HK-2 (cell line): ENCODE measurements around the gene PDGFD.
"Not testable (repeated sequence)": the region's sequence is repeated elsewhere in the genome, so short reads cannot be mapped to it uniquely, and the experiment has no call there.

Experiments
- DNase-seq: peaks from one replicate; pipeline ENCODE4 v3.0.0-alpha.2; 2018; ENCODE audit not compliant: unreplicated experiment

Gene PDGFD

DNA sequence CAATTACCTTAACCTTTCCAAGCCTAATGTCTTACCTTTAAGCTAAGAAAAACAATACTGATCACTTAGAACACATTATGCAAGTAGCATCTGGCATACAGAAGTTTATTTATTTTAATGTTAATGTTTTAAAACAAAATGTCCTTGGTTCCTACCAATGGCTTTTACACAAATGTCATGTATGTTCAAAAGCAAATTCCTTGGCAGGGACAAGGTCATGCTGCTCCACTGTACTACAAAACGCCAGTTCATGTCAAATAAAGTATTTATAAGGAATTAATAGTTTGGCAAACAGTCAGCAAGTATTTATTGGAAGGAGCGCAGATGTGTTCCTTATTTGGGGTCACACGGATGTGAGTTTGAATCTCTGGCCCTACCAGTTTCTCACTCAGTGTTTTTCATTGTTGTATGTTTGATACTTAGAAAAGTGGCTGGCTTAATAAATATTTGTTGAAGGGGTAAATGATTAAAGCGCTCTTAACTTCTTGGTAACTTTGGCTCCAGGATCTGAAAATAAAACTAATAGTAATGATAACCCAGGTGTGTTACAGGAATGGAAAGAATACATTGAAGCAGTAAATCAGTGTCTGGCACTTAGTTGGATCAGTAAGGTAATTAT, 108.9 kb downstream of the PDGFD start:
- no peak for DNase-seq

- no peak for DNase-seq
Measured at GRCh38 chr11:104053743-104054478, 110.0 kb downstream of the PDGFD start.

DNA sequence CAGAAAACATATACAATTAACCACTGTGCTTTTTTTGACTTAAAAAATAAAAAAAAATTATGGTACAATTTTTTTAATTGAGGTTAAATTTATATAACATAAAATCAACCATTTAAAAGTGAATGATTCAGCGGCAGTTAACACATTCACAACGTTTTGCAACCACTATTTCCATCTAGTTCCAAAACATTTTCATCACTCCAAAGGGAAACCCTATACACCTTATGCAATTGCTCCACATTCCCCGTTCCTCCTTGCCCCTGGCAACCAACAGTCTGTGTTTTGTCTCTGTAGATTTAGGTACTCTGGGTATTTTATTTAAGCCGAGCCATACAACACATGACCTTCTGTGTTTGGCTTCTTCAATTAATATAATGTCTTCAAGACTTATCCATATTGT, 112.2 kb downstream of the PDGFD start:
- DNase-seq = no peak

DNA sequence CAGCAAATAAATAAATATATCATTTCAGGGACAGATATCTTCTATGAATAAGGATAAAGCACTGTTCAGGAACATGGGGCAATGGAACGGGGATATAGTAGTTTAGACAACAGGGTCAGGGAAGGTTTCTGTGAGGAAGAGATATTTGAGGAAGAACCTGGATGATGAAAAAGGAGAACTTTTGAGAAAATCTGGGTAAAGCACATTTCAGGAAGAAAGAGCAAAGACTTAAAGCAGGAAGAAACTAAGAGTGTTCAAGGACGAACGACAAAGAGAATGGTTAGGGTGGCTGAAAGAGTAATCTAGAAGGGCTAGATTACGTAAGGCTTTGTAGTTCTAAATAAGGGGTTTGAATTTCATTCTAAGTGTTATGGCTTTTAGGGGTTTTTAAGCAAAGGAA, 114.8 kb downstream of the PDGFD start:
- DNase-seq = no peak

- not testable (repeated sequence) for DNase-seq
Measured at GRCh38 chr11:104046858-104047257, 117.1 kb downstream of the PDGFD start.

DNA sequence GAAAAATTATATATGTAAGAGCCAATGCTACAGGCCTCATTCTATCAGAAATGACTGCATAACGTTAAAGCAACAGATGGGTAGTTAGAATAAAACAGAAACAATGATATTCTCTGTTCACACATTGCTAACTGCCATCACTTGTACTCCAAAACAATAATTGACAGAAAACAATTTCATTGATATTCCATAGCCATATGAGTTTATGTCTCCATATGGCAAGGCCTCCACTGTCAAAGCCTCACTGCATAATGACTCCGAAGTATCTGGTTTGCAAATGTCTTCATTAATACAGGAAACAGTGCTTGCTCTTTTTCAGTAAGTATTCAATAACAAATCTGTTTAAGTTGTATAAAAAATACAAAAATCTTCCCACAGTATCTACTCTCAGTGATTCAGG, 117.6 kb downstream of the PDGFD start:
- DNase-seq = no peak

- DNase-seq = no peak
Measured at GRCh38 chr11:104043678-104044239, 120.2 kb downstream of the PDGFD start.

GRCh38 chr11:104043142-104043541, 120.8 kb downstream of the PDGFD start:
- no peak for DNase-seq

- no peak for DNase-seq
Measured at GRCh38 chr11:104041792-104042191, 122.2 kb downstream of the PDGFD start.

DNA sequence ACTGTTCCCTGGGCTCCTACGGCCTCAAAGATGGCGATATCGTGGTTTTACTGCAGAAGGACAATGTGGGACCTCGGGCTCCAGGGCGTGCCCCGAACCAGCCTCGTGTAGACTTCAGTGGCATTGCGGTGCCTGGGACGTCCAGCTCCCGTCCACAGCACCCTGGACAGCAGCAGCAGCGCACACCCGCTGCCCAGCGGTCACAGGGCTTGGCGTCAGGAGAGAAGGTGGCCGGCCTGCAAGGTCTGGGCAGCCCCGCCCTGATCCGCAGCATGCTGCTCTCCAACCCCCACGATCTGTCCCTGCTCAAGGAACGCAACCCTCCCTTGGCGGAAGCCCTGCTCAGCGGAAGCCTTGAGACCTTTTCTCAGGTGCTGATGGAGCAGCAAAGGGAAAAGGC, 127.0 kb downstream of the PDGFD start:
- DNase-seq = no peak

DNA sequence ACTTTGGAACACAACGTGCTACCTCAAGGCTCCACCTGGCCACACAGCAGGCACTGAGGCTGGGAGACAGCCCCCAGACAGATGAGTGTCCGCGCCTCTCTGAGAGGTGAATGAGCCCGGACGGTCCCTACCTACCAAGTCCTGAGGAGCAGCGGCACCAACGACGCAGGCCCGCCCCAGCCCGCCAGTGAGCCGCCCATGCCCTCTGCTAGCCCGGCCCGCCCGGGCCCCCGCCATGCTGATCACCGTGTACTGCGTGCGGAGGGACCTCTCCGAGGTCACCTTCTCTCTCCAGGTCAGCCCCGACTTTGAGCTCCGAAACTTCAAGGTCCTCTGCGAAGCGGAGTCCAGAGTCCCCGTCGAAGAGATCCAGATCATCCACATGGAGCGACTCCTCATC, 127.4 kb downstream of the PDGFD start, which contains the start of gene DDI1:
DDI1 (plus strand) TSS at position 53 of the 400 bp plus-strand sequence; CDS start at position 236, 183 bp downstream.
- no peak for DNase-seq

GRCh38 chr11:104033561-104033960, 130.4 kb downstream of the PDGFD start:
- no peak for DNase-seq

GRCh38 chr11:104033134-104033533, 130.8 kb downstream of the PDGFD start:
- DNase-seq = peak; percentile 6

DNA sequence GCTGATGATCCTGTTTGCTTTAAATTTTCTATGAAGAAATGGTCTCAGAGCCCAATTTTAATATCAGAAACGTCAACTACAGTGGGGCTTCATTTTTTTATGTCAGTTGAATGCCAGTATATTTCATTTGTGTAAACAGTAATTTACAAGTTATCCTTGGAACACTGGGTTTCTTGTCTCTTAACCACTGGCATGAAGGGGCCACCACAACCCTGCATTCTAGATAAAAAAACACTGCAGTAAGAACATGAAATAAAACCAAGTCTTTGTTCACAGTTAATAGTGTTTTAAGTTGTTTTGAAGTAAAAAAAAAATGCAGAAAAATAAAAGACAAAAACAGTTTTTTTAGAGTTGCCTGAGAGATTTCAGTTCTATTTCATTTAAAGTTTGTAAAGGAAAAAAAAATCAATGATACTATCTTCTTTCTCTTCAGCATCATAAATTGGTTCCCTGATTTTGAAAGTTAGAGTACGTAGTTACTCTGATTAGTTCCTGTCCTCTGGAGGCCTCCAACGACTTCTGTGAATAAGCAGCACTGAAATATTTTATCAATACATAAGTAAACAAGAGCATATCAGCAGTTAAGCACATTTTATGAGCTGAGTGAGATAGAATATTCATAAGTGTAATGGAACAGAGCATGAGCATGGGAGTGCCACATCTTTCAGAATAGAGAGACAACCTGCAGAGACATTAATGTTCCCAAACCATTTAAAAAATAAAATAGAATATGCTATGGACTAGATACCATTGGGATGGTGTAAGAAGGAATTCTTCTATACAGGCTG, 135.3 kb downstream of the PDGFD start:
- DNase-seq = no peak

DNA sequence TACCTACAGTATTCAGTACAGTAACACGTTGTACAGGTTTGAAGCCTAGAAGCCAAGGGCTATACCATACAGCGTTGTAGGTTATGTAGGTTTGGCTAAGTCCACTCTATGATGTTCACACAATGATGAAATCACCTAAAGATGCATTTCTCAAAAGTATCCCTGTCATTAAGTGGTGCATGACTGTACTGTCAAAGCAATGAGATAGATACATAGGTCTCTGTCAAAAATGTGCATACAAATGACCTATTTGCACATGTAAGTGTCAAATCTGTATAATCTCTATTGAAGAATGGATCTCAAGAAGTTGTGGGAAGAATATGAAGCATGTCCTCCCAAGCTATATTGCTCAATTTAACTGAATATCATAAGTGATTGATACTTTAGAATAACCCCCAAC, 139.4 kb downstream of the PDGFD start:
- no peak for DNase-seq

- DNase-seq = no peak
Measured at GRCh38 chr11:104015649-104016415, 148.1 kb downstream of the PDGFD start.

DNA sequence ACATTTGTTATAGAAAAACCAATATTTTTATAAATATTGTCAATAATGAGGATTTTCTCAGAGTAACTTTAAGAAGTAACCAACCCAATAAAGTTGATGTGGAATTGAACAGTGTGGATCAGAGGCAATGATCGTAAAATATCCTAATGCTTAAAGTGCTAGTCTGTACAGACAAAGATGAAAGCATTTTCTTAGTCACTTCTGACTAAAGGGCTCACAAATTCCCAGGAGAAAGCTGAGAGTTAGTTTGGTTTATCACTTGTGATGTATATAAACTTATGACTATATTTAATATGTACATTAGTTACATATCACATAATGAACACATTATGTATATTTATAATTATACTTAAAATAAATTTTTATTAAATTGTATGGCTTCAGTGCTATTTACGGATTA, 152.9 kb downstream of the PDGFD start:
- no peak for DNase-seq

DNA sequence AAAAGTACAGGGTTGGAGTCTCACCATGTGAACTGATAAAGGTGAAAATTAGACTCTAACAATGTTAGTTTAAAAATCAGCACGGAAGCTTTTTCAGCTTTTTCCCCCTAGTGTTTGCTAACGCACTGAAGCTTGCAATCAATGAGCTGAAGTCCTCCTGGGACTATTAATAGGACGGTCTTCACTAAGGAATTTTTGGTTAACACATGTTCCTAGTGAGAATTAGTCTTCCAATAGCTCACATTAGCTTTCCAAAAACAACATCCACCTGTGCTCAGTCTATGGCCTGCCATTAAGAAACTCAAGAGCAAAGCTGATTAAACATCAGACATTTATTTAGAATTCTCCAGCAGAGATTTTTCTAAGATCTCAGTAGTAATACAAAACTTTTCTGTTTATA, 154.2 kb downstream of the PDGFD start:
- DNase-seq = no peak

- no peak for DNase-seq
Measured at GRCh38 chr11:104005234-104005855, 158.6 kb downstream of the PDGFD start.

- peak; percentile 2 for DNase-seq
Measured at GRCh38 chr11:104003491-104003890, 160.5 kb downstream of the PDGFD start.

GRCh38 chr11:104001561-104002056, 162.3 kb downstream of the PDGFD start:
- DNase-seq = no peak
